GM21447 (cell line): ENCODE results near the gene C9orf50.
"Not testable (repeated sequence)": the region's sequence is repeated elsewhere in the genome, so short reads cannot be mapped to it uniquely, and the experiment has no call there.

ENCODE experiments used
- ATAC-seq: cut with Tn5 transposase; IDR thresholded peaks from one replicate; pipeline ENCODE4 v1.9.1; 2021; ENCODE audit not compliant: unreplicated experiment

Gene C9orf50

GRCh38 chr9:129648092-129648763 lies 27.3 kb upstream of the C9orf50 start:
- no peak for ATAC-seq

- ATAC-seq: no peak
These were observed 26.7 kb upstream of the C9orf50 start for GRCh38 chr9:129647635-129648034.

- no peak for ATAC-seq
These were observed 25.8 kb upstream of the C9orf50 start for GRCh38 chr9:129646654-129647053.

GRCh38 chr9:129646252-129646651 lies 25.4 kb upstream of the C9orf50 start:
- no peak for ATAC-seq

GRCh38 chr9:129644902-129645301 lies 24.0 kb upstream of the C9orf50 start:
- no peak for ATAC-seq

- ATAC-seq: no peak
These were observed 23.5 kb upstream of the C9orf50 start for GRCh38 chr9:129644365-129644764.

GRCh38 chr9:129643706-129644105 lies 22.8 kb upstream of the C9orf50 start:
- no peak for ATAC-seq

- ATAC-seq: peak; percentile 76
These were observed 21.1 kb upstream of the C9orf50 start, which contains the start of gene ASB6 for GRCh38 chr9:129641750-129642585. ASB6 (minus strand) TSS chr9:129642151; CDS start chr9:129641999, 152 bp downstream.

- no peak for ATAC-seq
These were observed 20.2 kb upstream of the C9orf50 start for GRCh38 chr9:129640871-129641749.

- no peak for ATAC-seq
These were observed 19.4 kb upstream of the C9orf50 start for GRCh38 chr9:129640086-129640870.

- ATAC-seq: no peak
These were observed 18.8 kb upstream of the C9orf50 start for GRCh38 chr9:129639756-129640085.

GRCh38 chr9:129639034-129639630 lies 18.2 kb upstream of the C9orf50 start:
- ATAC-seq: no peak

- no peak for ATAC-seq
These were observed 17.0 kb upstream of the C9orf50 start for GRCh38 chr9:129637673-129638439.

GRCh38 chr9:129637102-129637501 lies 16.2 kb upstream of the C9orf50 start:
- no peak for ATAC-seq

- not testable (repeated sequence) for ATAC-seq
These were observed 15.4 kb upstream of the C9orf50 start for GRCh38 chr9:129636343-129636742.

GRCh38 chr9:129635099-129636065 lies 14.5 kb upstream of the C9orf50 start:
- ATAC-seq: no peak

- no peak for ATAC-seq
These were observed 12.9 kb upstream of the C9orf50 start for GRCh38 chr9:129633848-129634247.

- ATAC-seq: no peak
These were observed 12.3 kb upstream of the C9orf50 start for GRCh38 chr9:129633207-129633606.
